PC-3 (cell line): ENCODE results near the gene DICER1. TPM values are rescaled to one million over a fixed set of nuclear protein-coding genes. Genes with fewer than 3 reads are reported as not detected.

ENCODE experiments used
- ATAC-seq: fragments of 200-7000 bp; cut with Tn5 transposase; 2 replicates; pipeline ENCODE4 v1.9.1; 2020; ENCODE audit warnings: mild to moderate bottlenecking, moderate library complexity
- BruUV-seq: library from RNA; stranded (reverse); fragments of 400-500 nt; replicated peaks from 2 replicates; lab custom pipeline; 2021; lab: Mats Ljungman, UMichigan
- CTCF ChIA-PET: fragments of 300-600 bp; sonication (Branson Sonifier 250); formaldehyde crosslinking; loops from one replicate; lab custom pipeline; 2022; ENCODE audit warnings: antibody characterized with exemption; lab: Charles Lee
- POLR2A ChIA-PET: fragments of 300-600 bp; sonication (Branson Sonifier 250); formaldehyde crosslinking; loops from one replicate; lab custom pipeline; 2022; ENCODE audit warnings: antibody characterized with exemption; ENCODE audit not compliant: unreplicated experiment; lab: Charles Lee
- DNase-seq: peaks from one replicate; pipeline ENCODE4 v3.0.0-alpha.2; 2015
- H2AFZ ChIP-seq: fragments of 300-600 bp; sonication (generic); 2 replicates; pipeline ENCODE4 v1.6.0; 2016; ENCODE audit warnings: antibody characterized with exemption, low read length
- H3F3A ChIP-seq: fragments of 300-600 bp; sonication (generic); one replicate; pipeline ENCODE4 v1.6.0; 2017; ENCODE audit warnings: antibody characterized with exemption, low read length, control low read depth, mild to moderate bottlenecking; ENCODE audit not compliant: unreplicated experiment
- H3K27ac ChIP-seq: fragments of 300-600 bp; sonication (generic); 2 replicates; pipeline ENCODE4 v1.5.1; 2016; ENCODE audit warnings: mild to moderate bottlenecking, low read length
- H3K27me3 ChIP-seq: fragments of 300-600 bp; sonication (generic); 2 replicates; pipeline ENCODE4 v1.6.1; 2016; ENCODE audit warnings: low read length, mixed read lengths
- H3K36me3 ChIP-seq: fragments of 300-600 bp; sonication (generic); 2 replicates; pipeline ENCODE4 v1.6.1; 2016; ENCODE audit warnings: low read depth, mixed run types, low read length, mixed read lengths
- H3K4me1 ChIP-seq: fragments of 300-600 bp; sonication (generic); 2 replicates; pipeline ENCODE4 v1.5.1; 2016; ENCODE audit warnings: low read length; ENCODE audit not compliant: insufficient read depth
- H3K4me2 ChIP-seq: fragments of 300-600 bp; sonication (generic); 2 replicates; pipeline ENCODE4 v1.6.0; 2016; ENCODE audit warnings: low read length
- H3K4me3 ChIP-seq: fragments of 300-600 bp; sonication (generic); 2 replicates; pipeline ENCODE4 v1.5.1; 2016; ENCODE audit warnings: mild to moderate bottlenecking, low read length, mixed read lengths
- H3K79me2 ChIP-seq: fragments of 300-600 bp; sonication (generic); 2 replicates; pipeline ENCODE4 v1.6.1; 2017; ENCODE audit warnings: low read length, mixed read lengths
- H3K9ac ChIP-seq: fragments of 300-600 bp; sonication (generic); 2 replicates; pipeline ENCODE4 v1.6.0; 2016; ENCODE audit warnings: mild to moderate bottlenecking, low read length
- H3K9me2 ChIP-seq: fragments of 300-600 bp; sonication (generic); replicated peaks from 2 replicates; pipeline ENCODE4 v1.6.1; 2016; ENCODE audit warnings: mixed run types, low read length, mixed read lengths
- H3K9me3 ChIP-seq: fragments of 300-600 bp; sonication (generic); 2 replicates; pipeline ENCODE4 v1.6.1; 2016; ENCODE audit warnings: low read length, mixed read lengths
- H4K20me1 ChIP-seq: fragments of 300-600 bp; sonication (generic); 2 replicates; pipeline ENCODE4 v1.6.1; 2016; ENCODE audit warnings: low read length, mixed read lengths
- CTCF ChIP-seq: fragments of 300-600 bp; sonication (generic); conservative IDR thresholded peaks from 2 replicates; pipeline ENCODE4 v1.5.1; 2017; ENCODE audit warnings: antibody characterized with exemption, low read depth, mild to moderate bottlenecking, low read length
- EZH2 ChIP-seq: fragments of 300-600 bp; sonication (generic); IDR thresholded peaks from one replicate; pipeline ENCODE4 v1.6.1; 2017; ENCODE audit warnings: antibody characterized with exemption, mild to moderate bottlenecking, low read length; ENCODE audit not compliant: unreplicated experiment
- EZH2phosphoT487 ChIP-seq: fragments of 300-600 bp; sonication (generic); IDR thresholded peaks from 2 replicates; pipeline ENCODE4 v1.6.1; 2018; ENCODE audit warnings: mild to moderate bottlenecking, antibody characterized with exemption, low read length, borderline replicate concordance
- intact Hi-C: fragments of 100-400 bp; cut with micrococcal nuclease; formaldehyde crosslinking; loops from 2 replicates; pipeline ENCODE4 v1.9.0; 2023
- total RNA-seq: library from RNA; depleted of rRNA; stranded (reverse); fragments of >200 nt; gene quantifications from 2 replicates; pipeline ENCODE4 v1.2.3, GENCODE V29; 2014

The DICER1 gene
- total RNA-seq, 1 experiment from 2014 or later: 29.9 TPM

DNA sequence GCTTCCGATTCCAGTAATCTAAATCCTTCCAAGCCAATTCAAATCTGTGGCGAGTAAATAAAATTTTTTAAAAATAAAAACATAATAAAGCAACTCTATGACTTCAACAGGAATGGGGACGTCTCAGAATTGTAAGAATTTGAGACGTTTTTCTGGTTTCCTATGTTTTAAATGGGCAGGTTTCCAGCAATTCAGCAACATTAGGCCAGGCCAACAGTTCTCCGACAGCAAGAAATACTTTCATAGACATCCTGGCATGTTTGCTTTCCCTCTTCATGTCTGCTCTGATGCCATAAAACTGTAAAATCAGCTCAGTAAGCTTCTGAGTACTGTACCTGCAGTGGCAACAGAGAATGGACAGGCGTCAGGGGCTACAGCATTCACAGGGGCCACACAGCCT is 35.8 kb upstream of the DICER1 start:
- POLR2A ChIA-PET: no interaction called here

DNA sequence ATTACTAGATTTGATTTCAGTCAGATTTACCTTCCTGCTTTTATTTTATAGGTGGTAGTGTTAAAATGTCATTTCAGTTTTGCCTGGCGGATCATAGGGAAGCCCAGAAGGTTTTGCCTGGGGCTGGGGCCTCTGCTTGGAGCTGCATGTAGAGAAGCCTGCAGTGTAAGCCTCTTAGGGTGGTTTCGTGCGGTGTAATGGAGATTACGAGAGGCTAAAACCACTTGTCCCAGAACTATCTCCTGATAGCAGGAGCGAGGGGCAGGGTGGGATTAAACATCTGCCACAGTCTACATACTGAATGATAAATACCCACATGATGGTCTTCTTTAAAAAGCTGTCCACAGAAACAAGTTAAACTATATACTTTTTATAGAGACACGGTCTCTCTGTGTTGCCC is 35.0 kb upstream of the DICER1 start:
- no peak overlapping the region for H3K4me3 ChIP-seq
- H3F3A ChIP-seq: no peaks in the 10 kb centered on the region
- no peaks in the 10 kb centered on the region for H3K27me3 ChIP-seq
- BruUV-seq: no TSS peak
- H3K79me2 ChIP-seq: no peaks in the 10 kb centered on the region
- H2AFZ ChIP-seq: no peak overlapping the region
- H3K4me2 ChIP-seq: no peak overlapping the region
- POLR2A ChIA-PET: no interaction called here
- DNase-seq (no peak), ATAC-seq (no peak)
- no peaks in the 10 kb centered on the region for H3K9me2 ChIP-seq
- no peak overlapping the region for H3K27ac ChIP-seq
- H3K36me3 ChIP-seq: no peaks in the 10 kb centered on the region
- TF ChIP-seq EZH2phosphoT487: no peak
- TF ChIP-seq CTCF: no peak
- peaks cover 3% of the 10 kb centered on the region for H3K4me1 ChIP-seq
- intact Hi-C loops: no loop called here
- no peaks in the 10 kb centered on the region for H3K9me3 ChIP-seq
- H4K20me1 ChIP-seq: no peaks in the 10 kb centered on the region
- H3K9ac ChIP-seq: no peak overlapping the region
- CTCF ChIA-PET: no interaction called here

More for the DNA sequence above, 35.8 kb upstream of the DICER1 start:
- TF ChIP-seq EZH2 (no peak), EZH2phosphoT487 (no peak), CTCF (no peak)
- Histone ChIP-seq H3K4me3 (no peak overlapping the region), H2AFZ (no peak overlapping the region), H3K9me2 (no peaks in the 10 kb centered on the region), H3K36me3 (no peaks in the 10 kb centered on the region), H3K4me1 (peaks cover 9% of the 10 kb centered on the region), H3K9ac (no peak overlapping the region), H3F3A (no peaks in the 10 kb centered on the region), H3K27me3 (no peaks in the 10 kb centered on the region), H3K27ac (no peak overlapping the region), H3K79me2 (no peaks in the 10 kb centered on the region), H4K20me1 (no peaks in the 10 kb centered on the region), H3K9me3 (no peaks in the 10 kb centered on the region), H3K4me2 (no peak overlapping the region)
- CTCF ChIA-PET: no interaction called here
- intact Hi-C loops: no loop called here
- ATAC-seq (no peak), DNase-seq (no peak)
- BruUV-seq: no TSS peak

GRCh38 chr14:95191445-95192199 is 34.3 kb upstream of the DICER1 start:
- H3K4me1 ChIP-seq: no peaks in the 10 kb centered on the region
- TF ChIP-seq EZH2: no peak
- DNase-seq (no peak), ATAC-seq (no peak)
- intact Hi-C loops: no loop called here
- H3F3A ChIP-seq: no peaks in the 10 kb centered on the region
- H3K79me2 ChIP-seq: no peaks in the 10 kb centered on the region
- no peak overlapping the region for H3K27ac ChIP-seq
- H3K9ac ChIP-seq: no peak overlapping the region
- no peaks in the 10 kb centered on the region for H3K27me3 ChIP-seq
- CTCF ChIA-PET: no interaction called here
- H2AFZ ChIP-seq: no peak overlapping the region
- H3K4me2 ChIP-seq: no peak overlapping the region
- no peaks in the 10 kb centered on the region for H3K36me3 ChIP-seq
- BruUV-seq: no TSS peak
- no peaks in the 10 kb centered on the region for H4K20me1 ChIP-seq
- no peaks in the 10 kb centered on the region for H3K9me2 ChIP-seq
- POLR2A ChIA-PET: no interaction called here
- H3K4me3 ChIP-seq: no peak overlapping the region
- no peaks in the 10 kb centered on the region for H3K9me3 ChIP-seq
